MCF 10A (cell line): ENCODE data around the gene FER. TPM values are rescaled to one million over a fixed set of nuclear protein-coding genes. Genes with fewer than 3 reads are reported as not detected.
"Not testable (repeated sequence)": the region's sequence is repeated elsewhere in the genome, so short reads cannot be mapped to it uniquely, and the experiment has no call there.

Source experiments
- BruUV-seq: library from RNA; stranded (reverse); fragments of 400-500 nt; replicated peaks from 2 replicates; lab custom pipeline; 2021; lab: Mats Ljungman, UMichigan
- CTCF ChIA-PET: fragments of 300-600 bp; sonication (Branson Sonifier 250); formaldehyde crosslinking; extraction: SDS; loops from one replicate; lab custom pipeline; 2021; ENCODE audit warnings: antibody characterized with exemption, inconsistent platforms; lab: Yijun Ruan, JAX
- POLR2A ChIA-PET: fragments of 300-600, 350-650 bp; sonication (Branson Sonifier 250); formaldehyde crosslinking; extraction: SDS; loops from one replicate; lab custom pipeline; 2020; ENCODE audit warnings: antibody characterized with exemption, inconsistent platforms; lab: Yijun Ruan, JAX
- DNase-seq: peaks from one replicate; pipeline ENCODE4 v3.0.0-alpha.2; 2018; ENCODE audit not compliant: unreplicated experiment
- H3K27ac Mint-ChIP-seq: one replicate; pipeline ENCODE4 v1.8.0; 2022; ENCODE audit warnings: mild to moderate bottlenecking, low read depth, mixed read lengths; ENCODE audit not compliant: unreplicated experiment
- H3K27me3 Mint-ChIP-seq: one replicate; pipeline ENCODE4 v1.8.0; 2022; ENCODE audit warnings: mixed read lengths; ENCODE audit not compliant: insufficient read depth, unreplicated experiment
- H3K36me3 Mint-ChIP-seq: one replicate; pipeline ENCODE4 v1.8.0; 2022; ENCODE audit warnings: mild to moderate bottlenecking, moderate library complexity, mixed read lengths; ENCODE audit not compliant: insufficient read depth, unreplicated experiment
- H3K4me1 Mint-ChIP-seq: one replicate; pipeline ENCODE4 v1.8.0; 2022; ENCODE audit warnings: mixed read lengths; ENCODE audit not compliant: insufficient read depth, unreplicated experiment
- H3K4me3 Mint-ChIP-seq: one replicate; pipeline ENCODE4 v1.8.0; 2022; ENCODE audit warnings: mild to moderate bottlenecking, moderate library complexity, mixed read lengths; ENCODE audit not compliant: unreplicated experiment
- H3K9me3 Mint-ChIP-seq: one replicate; pipeline ENCODE4 v1.8.0; 2022; ENCODE audit warnings: mixed read lengths; ENCODE audit not compliant: unreplicated experiment
- CTCF ChIP-seq: fragments of 200-600 bp; IDR thresholded peaks from one replicate; pipeline ENCODE4 v1.8.0; 2022; ENCODE audit warnings: antibody characterized with exemption, mild to moderate bottlenecking; ENCODE audit not compliant: unreplicated experiment
- intact Hi-C: fragments of 100-400 bp; cut with micrococcal nuclease; formaldehyde crosslinking; loops from 2 replicates; pipeline ENCODE4 v1.14.1; 2022
- total RNA-seq: library from RNA; stranded (reverse); gene quantifications from 2 replicates; pipeline ENCODE4 v1.2.3, GENCODE V29; 2022

FER gene
- total RNA-seq, 1 experiment from 2014 or later: 71.1 TPM

GRCh38 chr5:108898257-108898656 lies 150.6 kb downstream of the FER start:
- CTCF ChIA-PET: no interaction called here
- peaks cover 17% of the 10 kb centered on the region for H3K4me1 Mint-ChIP-seq
- DNase-seq: no peak
- no peak overlapping the region for H3K4me3 Mint-ChIP-seq
- POLR2A ChIA-PET: no interaction called here
- H3K27me3 Mint-ChIP-seq: no peaks in the 10 kb centered on the region
- no peak for TF ChIP-seq CTCF
- no peaks in the 10 kb centered on the region for H3K9me3 Mint-ChIP-seq
- intact Hi-C loops: no loop called here
- H3K27ac Mint-ChIP-seq: no peak overlapping the region
- BruUV-seq: no TSS peak
- peaks cover 26% of the 10 kb centered on the region for H3K36me3 Mint-ChIP-seq

- Mint-ChIP-seq H3K27me3 (no peaks in the 10 kb centered on the region), H3K9me3 (no peaks in the 10 kb centered on the region), H3K4me3 (no peak overlapping the region), H3K4me1 (peaks cover 17% of the 10 kb centered on the region), H3K36me3 (peaks cover 22% of the 10 kb centered on the region), H3K27ac (no peak overlapping the region)
- no peak for DNase-seq
- no TSS peak for BruUV-seq
- CTCF ChIA-PET: no interaction called here
- POLR2A ChIA-PET: no interaction called here
- TF ChIP-seq CTCF: no peak
- intact Hi-C loops: no loop called here
Measured at GRCh38 chr5:108898707-108899106, 151.0 kb downstream of the FER start.

GRCh38 chr5:108899244-108899643 lies 151.5 kb downstream of the FER start:
- H3K4me3 Mint-ChIP-seq, DNase-seq, H3K9me3 Mint-ChIP-seq, H3K27me3 Mint-ChIP-seq, CTCF ChIA-PET, intact Hi-C loops, BruUV-seq: not testable (repeated sequence)
- Mint-ChIP-seq H3K36me3 (peaks cover 17% of the 10 kb centered on the region), H3K4me1 (peaks cover 17% of the 10 kb centered on the region), H3K27ac (peak overlapping the region; percentile 14)
- POLR2A ChIA-PET: interaction anchor here (0.7 kb wide), 1 partner anchor 510 kb away, joined by 3 read pairs; no protein-coding TSS in a partner anchor

- POLR2A ChIA-PET: interaction anchor here (0.6 kb wide), 1 partner anchor 8 kb away, joined by 3 read pairs; no protein-coding TSS in a partner anchor
- H3K36me3 Mint-ChIP-seq: peaks cover 12% of the 10 kb centered on the region
- H3K27ac Mint-ChIP-seq: no peak overlapping the region
- no peak overlapping the region for H3K4me3 Mint-ChIP-seq
- H3K9me3 Mint-ChIP-seq: no peaks in the 10 kb centered on the region
- no TSS peak for BruUV-seq
- intact Hi-C loops: no loop called here
- CTCF ChIA-PET: interaction anchor here (1.1 kb wide), 1 partner anchor 259 kb away, joined by 3 read pairs; no protein-coding TSS in a partner anchor
- no peak for TF ChIP-seq CTCF
- peaks cover 17% of the 10 kb centered on the region for H3K4me1 Mint-ChIP-seq
- peak; percentile 16 for DNase-seq
- no peaks in the 10 kb centered on the region for H3K27me3 Mint-ChIP-seq
Measured at GRCh38 chr5:108900668-108901067, 153.0 kb downstream of the FER start.
